GM10248 (cell line): ENCODE data around the gene TRAPPC12.
"Not testable (repeated sequence)": the region's sequence is repeated elsewhere in the genome, so short reads cannot be mapped to it uniquely, and the experiment has no call there.

Experiments
- CTCF ChIA-PET: fragments of 300-600 bp; sonication (Branson Sonifier 250); formaldehyde crosslinking; extraction: SDS; loops from one replicate; lab custom pipeline; 2021; ENCODE audit warnings: antibody characterized with exemption; lab: Yijun Ruan, JAX
- POLR2A ChIA-PET: fragments of 350-650 bp; sonication (Branson Sonifier 250); formaldehyde crosslinking; extraction: SDS; loops from one replicate; lab custom pipeline; 2020; ENCODE audit warnings: antibody characterized with exemption; lab: Yijun Ruan, JAX
- DNase-seq: peaks from one replicate; pipeline ENCODE4 v3.0.0; 2012; ENCODE audit errors: extremely low spot score
- TF ChIP-seq, protein P1 (sequence below): IDR thresholded peaks from 2 replicates; pipeline ENCODE4 v1.5.1; 2012; ENCODE audit warnings: mild to moderate bottlenecking, low read depth; ENCODE audit errors: extremely low read depth, missing control alignments, control extremely low read depth

The TRAPPC12 gene

DNA sequence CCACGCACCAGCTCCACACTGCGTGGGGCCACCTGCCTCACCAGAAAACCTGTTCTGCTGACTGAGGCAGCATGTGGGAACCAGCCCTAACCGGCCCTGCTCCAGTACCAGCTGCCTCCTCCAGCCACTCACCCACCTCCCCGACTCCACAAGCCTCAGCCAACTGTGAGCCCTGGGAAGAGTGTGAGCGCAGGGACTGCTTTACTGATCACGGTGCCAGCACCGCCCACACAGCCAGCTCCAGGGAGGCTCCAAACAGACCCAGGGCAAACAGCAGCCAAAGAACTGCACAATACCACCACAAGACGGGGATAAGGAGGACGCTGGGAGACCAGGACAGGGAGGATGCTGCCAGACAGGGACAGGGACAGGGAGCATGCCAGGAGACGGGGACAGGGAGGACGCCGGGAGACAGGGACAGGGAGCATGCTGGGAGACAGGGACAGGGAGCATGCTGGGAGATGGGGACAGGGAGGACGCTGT is 30.2 kb upstream of the TRAPPC12 start:
- DNase-seq: no peak
- CTCF ChIA-PET: no interaction called here
- POLR2A ChIA-PET: no interaction called here

DNA sequence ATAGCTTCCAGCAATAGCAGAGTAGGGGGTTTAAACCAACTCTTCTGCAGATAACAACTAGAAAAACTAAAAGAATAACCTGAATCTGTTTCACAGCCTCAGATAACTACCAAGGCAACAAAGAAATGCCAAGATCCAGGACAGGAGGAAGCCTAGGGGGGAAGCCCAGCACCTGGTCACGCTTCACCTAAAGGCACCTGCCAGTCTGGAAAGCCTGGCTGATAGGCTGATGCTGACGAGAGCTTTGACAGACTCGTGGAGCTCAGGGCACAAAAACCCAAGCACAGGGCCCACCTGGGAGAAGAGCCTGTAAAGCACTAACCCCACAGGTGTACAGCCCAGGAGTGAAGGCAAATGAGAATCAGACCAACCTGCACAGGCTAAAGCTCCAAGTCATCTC is 24.5 kb upstream of the TRAPPC12 start:
- no peak for DNase-seq
- ChIA-PET CTCF (interaction anchor here (1.0 kb wide), 1 partner anchor 24 kb away, joined by 3 read pairs; the partner anchor contains the start of gene TRAPPC12), POLR2A (interaction anchor here (0.7 kb wide), 1 partner anchor 245 kb away, joined by 3 read pairs; no protein-coding TSS in a partner anchor)
- TF ChIP-seq, protein P1, sequence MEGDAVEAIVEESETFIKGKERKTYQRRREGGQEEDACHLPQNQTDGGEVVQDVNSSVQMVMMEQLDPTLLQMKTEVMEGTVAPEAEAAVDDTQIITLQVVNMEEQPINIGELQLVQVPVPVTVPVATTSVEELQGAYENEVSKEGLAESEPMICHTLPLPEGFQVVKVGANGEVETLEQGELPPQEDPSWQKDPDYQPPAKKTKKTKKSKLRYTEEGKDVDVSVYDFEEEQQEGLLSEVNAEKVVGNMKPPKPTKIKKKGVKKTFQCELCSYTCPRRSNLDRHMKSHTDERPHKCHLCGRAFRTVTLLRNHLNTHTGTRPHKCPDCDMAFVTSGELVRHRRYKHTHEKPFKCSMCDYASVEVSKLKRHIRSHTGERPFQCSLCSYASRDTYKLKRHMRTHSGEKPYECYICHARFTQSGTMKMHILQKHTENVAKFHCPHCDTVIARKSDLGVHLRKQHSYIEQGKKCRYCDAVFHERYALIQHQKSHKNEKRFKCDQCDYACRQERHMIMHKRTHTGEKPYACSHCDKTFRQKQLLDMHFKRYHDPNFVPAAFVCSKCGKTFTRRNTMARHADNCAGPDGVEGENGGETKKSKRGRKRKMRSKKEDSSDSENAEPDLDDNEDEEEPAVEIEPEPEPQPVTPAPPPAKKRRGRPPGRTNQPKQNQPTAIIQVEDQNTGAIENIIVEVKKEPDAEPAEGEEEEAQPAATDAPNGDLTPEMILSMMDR: no peak

More for the DNA sequence above, 30.2 kb upstream of the TRAPPC12 start:
- TF ChIP-seq, protein P1: no peak

DNA sequence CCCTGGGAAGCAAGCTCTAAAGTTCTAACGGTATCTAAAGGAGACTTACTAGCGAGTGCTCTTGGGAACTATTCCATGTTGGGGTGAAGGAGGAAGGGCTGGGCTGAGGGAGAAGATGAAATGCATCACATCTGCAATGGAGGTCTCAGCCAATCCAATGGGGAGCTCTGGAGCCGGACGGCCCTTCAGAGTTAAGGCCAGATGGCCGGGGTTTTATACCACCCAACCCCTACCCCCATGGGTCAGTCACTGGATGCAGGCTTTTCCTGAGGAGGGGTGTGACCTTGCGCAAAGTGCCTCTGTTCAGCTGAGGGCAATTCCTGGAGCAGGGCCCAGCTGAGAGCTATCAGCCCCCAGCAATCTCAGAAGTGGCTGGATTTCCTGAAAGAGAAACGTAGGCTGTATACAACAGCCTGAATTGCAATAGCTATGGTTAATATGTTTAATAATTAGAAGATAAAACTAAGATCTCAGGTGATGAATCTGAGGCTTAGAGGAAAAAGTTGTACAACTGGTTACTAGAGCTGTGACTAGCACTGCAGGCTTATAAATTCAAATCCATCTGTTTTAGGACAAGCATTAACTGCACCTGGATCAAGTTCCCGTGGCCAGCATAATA is 23.4 kb upstream of the TRAPPC12 start:
- ChIA-PET CTCF (interaction anchor here (1.0 to 1.4 kb wide), 2 partner anchors 23 to 106 kb away, joined by 3 to 8 read pairs; partner anchors contain the start of gene TRAPPC12), POLR2A (no interaction called here)
- TF ChIP-seq, protein P1: no peak
- DNase-seq: no peak

DNA sequence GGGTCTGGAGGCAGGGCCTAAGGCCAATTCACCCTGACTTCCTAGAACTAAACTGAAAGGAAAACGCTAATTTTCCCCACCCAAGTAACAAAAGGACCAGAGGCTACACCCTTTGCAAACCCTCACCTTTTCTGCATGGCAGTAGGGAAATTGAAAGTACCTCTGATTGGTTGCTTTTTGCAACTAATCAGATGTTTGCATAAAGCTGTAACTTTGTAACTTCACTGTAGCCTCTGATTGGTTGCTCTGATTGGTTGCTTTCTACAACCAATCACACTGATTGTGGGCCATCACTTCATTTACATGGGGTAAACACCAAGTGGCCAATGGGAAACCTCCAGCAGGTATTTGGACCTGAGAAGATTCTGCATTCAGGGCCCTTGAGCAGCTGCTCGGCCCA is 22.7 kb upstream of the TRAPPC12 start:
- POLR2A ChIA-PET: no interaction called here

DNA sequence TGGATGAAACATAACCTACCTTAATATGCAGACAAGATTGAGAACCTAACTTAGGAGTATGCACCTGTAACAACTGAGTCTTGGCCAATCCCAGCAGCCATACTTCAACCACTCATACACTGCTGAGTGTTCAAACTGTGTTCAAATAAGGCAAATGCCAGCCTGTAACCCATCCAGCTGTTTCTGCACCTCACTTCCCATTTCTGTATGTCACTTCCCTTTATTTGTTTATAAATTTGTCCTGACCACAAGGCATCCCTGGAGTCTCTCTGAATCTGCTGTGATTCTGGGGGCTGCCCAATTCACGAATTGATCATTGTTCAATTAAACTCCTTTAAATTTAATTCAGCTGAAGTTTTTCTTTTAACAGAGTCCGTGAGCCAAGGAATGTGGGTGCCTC is 22.0 kb upstream of the TRAPPC12 start:
- POLR2A ChIA-PET, DNase-seq, CTCF ChIA-PET: not testable (repeated sequence)

More for the DNA sequence above, 22.7 kb upstream of the TRAPPC12 start:
- CTCF ChIA-PET: interaction anchor here (1.4 kb wide), 1 partner anchor 106 kb away, joined by 8 read pairs; no protein-coding TSS in a partner anchor
- no peak for DNase-seq
- TF ChIP-seq, protein P1: no peak

DNA sequence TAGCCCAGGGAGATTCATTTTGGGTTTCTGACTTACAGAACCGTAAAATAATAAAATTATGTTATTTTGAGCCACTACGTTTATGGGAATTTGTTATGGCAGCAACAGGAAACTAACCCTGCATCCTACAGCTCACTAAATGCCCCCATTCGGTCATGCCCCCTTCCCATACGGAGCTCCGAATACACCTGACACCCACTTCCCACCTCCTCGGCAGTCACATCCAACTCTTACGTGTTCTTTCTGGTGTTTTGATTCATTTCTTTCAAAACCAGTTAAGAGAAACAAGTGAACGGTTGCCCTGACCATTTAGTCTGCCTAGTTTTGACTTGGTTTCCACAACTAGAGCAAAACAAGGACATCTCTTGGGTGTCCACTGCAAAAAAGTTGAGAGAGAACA is 21.6 kb upstream of the TRAPPC12 start:
- CTCF ChIA-PET: no interaction called here
- POLR2A ChIA-PET: no interaction called here
- no peak for DNase-seq
- TF ChIP-seq, protein P1: no peak
